IMR-90 (cell line): ENCODE results near the gene AUTS2. TPM values are rescaled to one million over a fixed set of nuclear protein-coding genes. Genes with fewer than 3 reads are reported as not detected.

Experiments
- ATAC-seq: fragments of 200-7000 bp; cut with Tn5 transposase; 2 replicates; pipeline ENCODE4 v1.9.1; 2020; ENCODE audit warnings: low read depth, mild to moderate bottlenecking, moderate library complexity
- BruUV-seq: library from RNA; stranded (reverse); fragments of 400-500 nt; replicated peaks from 2 replicates; lab custom pipeline; 2021; lab: Mats Ljungman, UMichigan
- CTCF ChIA-PET: fragments of 300-600 bp; formaldehyde crosslinking; extraction: SDS; loops from one replicate; lab custom pipeline; 2021; ENCODE audit warnings: antibody characterized with exemption; lab: Yijun Ruan, JAX
- POLR2A ChIA-PET: fragments of 300-600 bp; sonication (Branson Sonifier 250); formaldehyde crosslinking; loops from one replicate; lab custom pipeline; 2022; ENCODE audit warnings: antibody characterized with exemption; ENCODE audit not compliant: unreplicated experiment; lab: Charles Lee
- DNase-seq: peaks from one replicate; pipeline ENCODE4 v3.0.0; 2013
- H2AFZ ChIP-seq: replicated peaks from 2 replicates; pipeline ENCODE3; 2013; ENCODE audit warnings: low read length, mild to moderate bottlenecking; ENCODE audit not compliant: poor library complexity
- H2AK5ac ChIP-seq: 2 replicates; pipeline ENCODE4 v1.6.1; 2013; ENCODE audit warnings: low read depth, low read length, inconsistent platforms
- H2AK9ac ChIP-seq: replicated peaks from 2 replicates; pipeline ENCODE3; 2013; ENCODE audit warnings: mild to moderate bottlenecking, low read depth, low read length, moderate library complexity; ENCODE audit not compliant: poor library complexity
- H2BK120ac ChIP-seq: 2 replicates; pipeline ENCODE4 v1.6.1; 2013; ENCODE audit warnings: low read depth, low read length, inconsistent platforms
- H2BK15ac ChIP-seq: 3 replicates; pipeline ENCODE4 v1.6.1; 2013; ENCODE audit warnings: low read depth, low read length, inconsistent platforms
- H2BK20ac ChIP-seq: 2 replicates; pipeline ENCODE4 v1.6.1; 2013; ENCODE audit warnings: low read depth, mild to moderate bottlenecking, inconsistent platforms, low read length, moderate library complexity
- H2BK5ac ChIP-seq: 2 replicates; pipeline ENCODE4 v1.6.1; 2013; ENCODE audit warnings: mild to moderate bottlenecking, low read depth, low read length, inconsistent platforms; ENCODE audit not compliant: poor library complexity, severe bottlenecking
- H3K14ac ChIP-seq: replicated peaks from 2 replicates; pipeline ENCODE4 v1.6.1; 2013; ENCODE audit warnings: low read depth, low read length, inconsistent platforms
- H3K18ac ChIP-seq: 2 replicates; pipeline ENCODE4 v1.6.1; 2013; ENCODE audit warnings: low read depth, low read length, control low read depth
- H3K23ac ChIP-seq: 2 replicates; pipeline ENCODE4 v1.6.1; 2013; ENCODE audit warnings: low read depth, low read length, inconsistent platforms
- H3K27ac ChIP-seq: 2 replicates; pipeline ENCODE4 v1.5.1; 2013; ENCODE audit warnings: mild to moderate bottlenecking, control low read depth, low read length; ENCODE audit not compliant: insufficient read depth
- H3K27me3 ChIP-seq: 2 replicates; pipeline ENCODE4 v1.6.1; 2013; ENCODE audit warnings: low read length; ENCODE audit not compliant: control insufficient read depth, insufficient read depth
- H3K36me3 ChIP-seq: 2 replicates; pipeline ENCODE4 v1.6.1; 2013; ENCODE audit warnings: low read length, mixed read lengths; ENCODE audit not compliant: control insufficient read depth, insufficient read depth
- H3K4ac ChIP-seq: 2 replicates; pipeline ENCODE4 v1.6.1; 2013; ENCODE audit warnings: low read depth, low read length, inconsistent platforms
- H3K4me1 ChIP-seq: 2 replicates; pipeline ENCODE4 v1.6.1; 2013; ENCODE audit warnings: low read length, mixed read lengths; ENCODE audit not compliant: control insufficient read depth, insufficient read depth
- H3K4me2 ChIP-seq: 2 replicates; pipeline ENCODE4 v1.6.1; 2013; ENCODE audit warnings: low read depth, mild to moderate bottlenecking, control low read depth, low read length, moderate library complexity
- H3K4me3 ChIP-seq: 2 replicates; pipeline ENCODE4 v1.5.1; 2013; ENCODE audit warnings: low read depth, mild to moderate bottlenecking, control low read depth, low read length, moderate library complexity; ENCODE audit not compliant: insufficient read depth
- H3K56ac ChIP-seq: 2 replicates; pipeline ENCODE4 v1.6.1; 2013; ENCODE audit warnings: low read length, inconsistent platforms; ENCODE audit not compliant: insufficient read depth; ENCODE audit errors: extremely low read depth
- H3K79me1 ChIP-seq, 2 experiments: 2 replicates each; pipeline ENCODE4 v1.6.1; 2013; ENCODE audit warnings: low read length in 2 of 2, inconsistent platforms in 1 of 2, low read depth in 1 of 2
- H3K9ac ChIP-seq: 2 replicates; pipeline ENCODE4 v1.6.1; 2013; ENCODE audit warnings: low read depth, low read length, control low read depth
- H3K9me1 ChIP-seq: 2 replicates; pipeline ENCODE4 v1.6.1; 2013; ENCODE audit warnings: low read length, inconsistent platforms; ENCODE audit not compliant: insufficient read depth
- H3K9me3 ChIP-seq: 2 replicates; pipeline ENCODE4 v1.6.1; 2013; ENCODE audit warnings: low read length; ENCODE audit not compliant: control insufficient read depth, insufficient read depth
- H4K20me1 ChIP-seq: 2 replicates; pipeline ENCODE4 v1.6.1; 2013; ENCODE audit warnings: low read length, inconsistent platforms; ENCODE audit not compliant: insufficient read depth
- H4K5ac ChIP-seq: 2 replicates; pipeline ENCODE4 v1.6.1; 2013; ENCODE audit warnings: mild to moderate bottlenecking, low read depth, low read length, control low read depth
- H4K8ac ChIP-seq, 2 experiments: 2 replicates each; pipeline ENCODE4 v1.6.1; 2013; ENCODE audit warnings: low read depth in 2 of 2, low read length in 2 of 2, control low read depth in 1 of 2, inconsistent platforms in 1 of 2
- H4K91ac ChIP-seq: 2 replicates; pipeline ENCODE4 v1.6.1; 2013; ENCODE audit warnings: low read depth, low read length, inconsistent platforms; ENCODE audit not compliant: insufficient read depth
- BHLHE40 ChIP-seq: fragments of 150-350 bp; IDR thresholded peaks from 2 replicates; pipeline ENCODE4 v1.6.1; 2016; ENCODE audit warnings: mild to moderate bottlenecking, low read depth, low read length
- CEBPB ChIP-seq: IDR thresholded peaks from 2 replicates; pipeline ENCODE4 v1.6.1; 2012; ENCODE audit warnings: low read depth, low read length, improper control_type of control experiment
- CHD1 ChIP-seq: IDR thresholded peaks from 2 replicates; pipeline ENCODE4 v1.6.1; 2012; ENCODE audit warnings: low read depth, low read length, improper control_type of control experiment
- FOS ChIP-seq: fragments of 150-350 bp; IDR thresholded peaks from 2 replicates; pipeline ENCODE4 v1.6.1; 2016; ENCODE audit warnings: low read depth, low read length
- MAFK ChIP-seq: IDR thresholded peaks from 2 replicates; pipeline ENCODE4 v1.6.1; 2012; ENCODE audit warnings: low read depth, low read length, improper control_type of control experiment
- MAZ ChIP-seq: IDR thresholded peaks from 2 replicates; pipeline ENCODE4 v1.6.1; 2012; ENCODE audit warnings: low read depth, mild to moderate bottlenecking, low read length, improper control_type of control experiment, moderate library complexity, borderline replicate concordance
- MXI1 ChIP-seq: IDR thresholded peaks from 2 replicates; pipeline ENCODE4 v1.6.1; 2012; ENCODE audit warnings: low read depth, mild to moderate bottlenecking, low read length, moderate library complexity, borderline replicate concordance
- NFE2L2 ChIP-seq: fragments of 150-350 bp; IDR thresholded peaks from 2 replicates; pipeline ENCODE4 v1.6.1; 2016; ENCODE audit warnings: low read depth, mild to moderate bottlenecking, low read length
- POLR2A ChIP-seq: IDR thresholded peaks from 2 replicates; pipeline ENCODE4 v1.6.1; 2012; ENCODE audit warnings: mild to moderate bottlenecking, low read depth, low read length
- RAD21 ChIP-seq: IDR thresholded peaks from 2 replicates; pipeline ENCODE4 v1.6.1; 2012; ENCODE audit warnings: low read length, improper control_type of control experiment
- RCOR1 ChIP-seq: IDR thresholded peaks from 2 replicates; pipeline ENCODE4 v1.6.1; 2012; ENCODE audit warnings: mild to moderate bottlenecking, low read length, improper control_type of control experiment; ENCODE audit not compliant: insufficient replicate concordance
- RFX5 ChIP-seq: IDR thresholded peaks from 2 replicates; pipeline ENCODE4 v1.8.0; 2012; ENCODE audit warnings: low read depth, mild to moderate bottlenecking, low read length, moderate library complexity
- SMC3 ChIP-seq: fragments of 150-350 bp; IDR thresholded peaks from 2 replicates; pipeline ENCODE4 v1.6.1; 2016; ENCODE audit warnings: low read depth, mild to moderate bottlenecking, antibody characterized with exemption, low read length, moderate library complexity
- WGBS, 2 experiments: methylation state at CpG; one replicate each; pipeline versions ENCODE4 v1.1.5 to v1.1.7; 2013; ENCODE audit warnings: missing lambda C conversion rate in 2 of 2; ENCODE audit not compliant: insufficient read length in 1 of 2; ENCODE audit errors: extremely low coverage in 2 of 2; 5-methylcytosine and 5-hydroxymethylcytosine counted together
- dilution Hi-C: fragments of 300-500 bp; cut with HindIII; formaldehyde crosslinking; loops from one replicate; pipeline ENCODE4 v1.14.3; 2018; ENCODE audit warnings: low sequenced_read_pairs; ENCODE audit not compliant: unreplicated experiment
- in situ Hi-C: fragments of 300-500 bp; cut with MboI; formaldehyde crosslinking; loops from 3 replicates; pipeline ENCODE4 v1.14.3; 2019; ENCODE audit warnings: low sequenced_read_pairs, inconsistent platforms, mixed read lengths
- intact Hi-C: fragments of 100-400 bp; cut with micrococcal nuclease; formaldehyde crosslinking; loops from 2 replicates; pipeline ENCODE4 v1.10.0; 2022
- polyA plus RNA-seq, 3 experiments: library from polyadenylated mRNA; depleted of rRNA; stranded (reverse); fragments of >200 nt; gene quantifications; 2 replicates each; pipeline ENCODE4 v1.2.3, GENCODE V29; 2012; ENCODE audit warnings: low replicate concordance in 1 of 3
- total RNA-seq: library from RNA; depleted of rRNA; stranded (reverse); fragments of >200 nt; gene quantifications from 2 replicates; pipeline ENCODE4 v1.2.3, GENCODE V29; 2012
- TF ChIP-seq, protein P1 (sequence below): fragments of 150-350 bp; IDR thresholded peaks from 2 replicates; pipeline ENCODE4 v1.6.1; 2017; ENCODE audit warnings: mild to moderate bottlenecking, antibody characterized with exemption, low read length, low read depth
- TF ChIP-seq, protein P2 (sequence below): fragments of 150-350 bp; IDR thresholded peaks from 2 replicates; pipeline ENCODE4 v1.6.1; 2016; ENCODE audit warnings: low read depth, mild to moderate bottlenecking, low read length, moderate library complexity, borderline replicate concordance
- TF ChIP-seq, protein P3 (sequence below): conservative IDR thresholded peaks from 2 replicates; pipeline ENCODE4 v1.5.1; 2012; ENCODE audit warnings: mild to moderate bottlenecking, low read depth, low read length, improper control_type of control experiment

AUTS2 gene
- total and polyA plus RNA-seq, 2 of the 4 experiments (the other 2 are of a cell fraction), result 0.90 to 3.0 TPM

DNA sequence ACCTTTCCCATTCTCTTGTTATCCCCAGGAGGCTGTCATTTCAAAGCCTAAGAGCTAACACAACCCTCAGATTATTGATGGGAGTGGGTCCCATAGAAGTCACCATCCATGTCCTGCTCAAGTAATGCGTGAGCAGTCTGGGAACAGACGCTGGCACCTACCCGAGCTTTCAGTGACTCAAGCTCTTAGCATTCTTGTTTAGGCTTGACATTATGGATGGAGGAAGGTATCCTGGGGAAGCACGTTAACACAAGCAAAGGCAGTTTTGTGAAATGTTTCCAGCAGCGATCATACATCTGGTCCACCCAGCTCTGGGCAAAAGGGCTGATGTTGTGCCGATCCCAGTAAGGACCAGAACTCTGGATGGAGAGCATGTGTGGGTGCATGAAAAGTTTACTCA, 30.0 kb upstream of the AUTS2 start:
- no TSS peak for BruUV-seq
- no peak overlapping the region for H4K5ac ChIP-seq
- no peaks in the 10 kb centered on the region for H3K9me1 ChIP-seq
- H2BK20ac ChIP-seq, result no peak overlapping the region
- H2AK5ac ChIP-seq, result no peak overlapping the region
- H3K23ac ChIP-seq, result no peak overlapping the region
- no peak overlapping the region for H3K4me2 ChIP-seq
- POLR2A ChIA-PET, result no interaction called here
- intact Hi-C loops (no loop called here), dilution Hi-C loops (no loop called here), in situ Hi-C loops (no loop called here)
- WGBS, 2 experiments, result 61% methylated on average over 2 of the region's 6 CpGs; no CpG with 5 or more reads in 1 of the 2 experiments
- H3K79me1 ChIP-seq, result no peaks in the 10 kb centered on the region
- ATAC-seq (no peak), DNase-seq (no peak)
- H3K27me3 ChIP-seq, result no peaks in the 10 kb centered on the region
- H3K56ac ChIP-seq, result no peak overlapping the region
- no peak overlapping the region for H3K4ac ChIP-seq
- no peak overlapping the region for H3K27ac ChIP-seq
- H3K4me3 ChIP-seq, result no peak overlapping the region
- no peak overlapping the region for H2AFZ ChIP-seq
- H4K8ac ChIP-seq, result no peak overlapping the region
- no peak overlapping the region for H3K9ac ChIP-seq
- no peaks in the 10 kb centered on the region for H4K20me1 ChIP-seq
- H3K9me3 ChIP-seq, result no peaks in the 10 kb centered on the region
- H3K4me1 ChIP-seq, result no peaks in the 10 kb centered on the region
- H3K14ac ChIP-seq, result no peak overlapping the region
- no peak overlapping the region for H3K18ac ChIP-seq
- H4K91ac ChIP-seq, result no peak overlapping the region
- no peak overlapping the region for H2AK9ac ChIP-seq
- CTCF ChIA-PET, result no interaction called here
- no peak overlapping the region for H2BK120ac ChIP-seq
- TF ChIP-seq, protein P1, sequence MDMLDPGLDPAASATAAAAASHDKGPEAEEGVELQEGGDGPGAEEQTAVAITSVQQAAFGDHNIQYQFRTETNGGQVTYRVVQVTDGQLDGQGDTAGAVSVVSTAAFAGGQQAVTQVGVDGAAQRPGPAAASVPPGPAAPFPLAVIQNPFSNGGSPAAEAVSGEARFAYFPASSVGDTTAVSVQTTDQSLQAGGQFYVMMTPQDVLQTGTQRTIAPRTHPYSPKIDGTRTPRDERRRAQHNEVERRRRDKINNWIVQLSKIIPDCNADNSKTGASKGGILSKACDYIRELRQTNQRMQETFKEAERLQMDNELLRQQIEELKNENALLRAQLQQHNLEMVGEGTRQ, result no peak
- TF ChIP-seq RAD21 (no peak), RFX5 (no peak), CHD1 (no peak), RCOR1 (no peak), CEBPB (no peak), MAZ (no peak), NFE2L2 (no peak), MXI1 (no peak), SMC3 (no peak), BHLHE40 (no peak), MAFK (no peak), FOS (no peak), POLR2A (no peak)
- TF ChIP-seq, protein P2, sequence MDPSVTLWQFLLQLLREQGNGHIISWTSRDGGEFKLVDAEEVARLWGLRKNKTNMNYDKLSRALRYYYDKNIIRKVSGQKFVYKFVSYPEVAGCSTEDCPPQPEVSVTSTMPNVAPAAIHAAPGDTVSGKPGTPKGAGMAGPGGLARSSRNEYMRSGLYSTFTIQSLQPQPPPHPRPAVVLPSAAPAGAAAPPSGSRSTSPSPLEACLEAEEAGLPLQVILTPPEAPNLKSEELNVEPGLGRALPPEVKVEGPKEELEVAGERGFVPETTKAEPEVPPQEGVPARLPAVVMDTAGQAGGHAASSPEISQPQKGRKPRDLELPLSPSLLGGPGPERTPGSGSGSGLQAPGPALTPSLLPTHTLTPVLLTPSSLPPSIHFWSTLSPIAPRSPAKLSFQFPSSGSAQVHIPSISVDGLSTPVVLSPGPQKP, result no peak
- TF ChIP-seq, protein P3, sequence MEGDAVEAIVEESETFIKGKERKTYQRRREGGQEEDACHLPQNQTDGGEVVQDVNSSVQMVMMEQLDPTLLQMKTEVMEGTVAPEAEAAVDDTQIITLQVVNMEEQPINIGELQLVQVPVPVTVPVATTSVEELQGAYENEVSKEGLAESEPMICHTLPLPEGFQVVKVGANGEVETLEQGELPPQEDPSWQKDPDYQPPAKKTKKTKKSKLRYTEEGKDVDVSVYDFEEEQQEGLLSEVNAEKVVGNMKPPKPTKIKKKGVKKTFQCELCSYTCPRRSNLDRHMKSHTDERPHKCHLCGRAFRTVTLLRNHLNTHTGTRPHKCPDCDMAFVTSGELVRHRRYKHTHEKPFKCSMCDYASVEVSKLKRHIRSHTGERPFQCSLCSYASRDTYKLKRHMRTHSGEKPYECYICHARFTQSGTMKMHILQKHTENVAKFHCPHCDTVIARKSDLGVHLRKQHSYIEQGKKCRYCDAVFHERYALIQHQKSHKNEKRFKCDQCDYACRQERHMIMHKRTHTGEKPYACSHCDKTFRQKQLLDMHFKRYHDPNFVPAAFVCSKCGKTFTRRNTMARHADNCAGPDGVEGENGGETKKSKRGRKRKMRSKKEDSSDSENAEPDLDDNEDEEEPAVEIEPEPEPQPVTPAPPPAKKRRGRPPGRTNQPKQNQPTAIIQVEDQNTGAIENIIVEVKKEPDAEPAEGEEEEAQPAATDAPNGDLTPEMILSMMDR, result no peak
- H2BK5ac ChIP-seq, result no peak overlapping the region
- no peak overlapping the region for H2BK15ac ChIP-seq
- no peaks in the 10 kb centered on the region for H3K36me3 ChIP-seq
